ENCODE results near the gene HPS1.

- TF ChIP-seq CTCF (IDR thresholded peaks at IDR 0.05): no peak
- no peak for TF ChIP-seq POLR2A (IDR thresholded peaks at IDR 0.05)
Measured at GRCh38 chr10:98378722-98379121, 68.0 kb downstream of the HPS1 start.
